ENCODE results near the gene HTR3C. TPM values are rescaled to one million over a fixed set of nuclear protein-coding genes. Genes with fewer than 3 reads are reported as not detected.

Gene HTR3C
- total RNA-seq, 1 experiment from 2014 or later: not detected

GRCh38 chr3:184092199-184092598 is 39.4 kb downstream of the HTR3C start:
- no peak for DNase-seq (ENCODE audit: low read depth)

GRCh38 chr3:184096811-184097383 is 44.0 kb downstream of the HTR3C start, which contains the start of gene HTR3E:
TSS of gene HTR3E (plus strand) at chr3:184097064. CDS start at chr3:184097530, 466 bp downstream.
- DNase-seq (ENCODE audit: low read depth): no peak

- no peak for DNase-seq (ENCODE audit: low read depth)
Observed at GRCh38 chr3:184097556-184097955, 44.7 kb downstream of the HTR3C start.

GRCh38 chr3:184099806-184100686 is 47.2 kb downstream of the HTR3C start:
- no peak for DNase-seq (ENCODE audit: low read depth)

Other genes starting within 250 kb of the HTR3C start
- 1.1 and 2.1 TPM in 2 replicates for gene MAP6D1, start 227.5 kb upstream of the HTR3C start, total RNA-seq (2014; rRNA removed; shearing (Covaris generic))
- 39.9 and 46.2 TPM in 2 replicates for gene PARL, start 168.2 kb upstream of the HTR3C start, total RNA-seq (2014; rRNA removed; shearing (Covaris generic))
- gene ABCC5, start 35.2 kb upstream of the HTR3C start, total RNA-seq (2014; rRNA removed; shearing (Covaris generic)): 7.2 and 10.1 TPM in 2 replicates
- gene HTR3D, start 21.3 kb upstream of the HTR3C start, total RNA-seq (2014; rRNA removed; shearing (Covaris generic)): not detected in 2 replicates
- not detected in 2 replicates for gene HTR3E, start 44.0 kb downstream of the HTR3C start, total RNA-seq (2014; rRNA removed; shearing (Covaris generic))
- gene EIF2B5, start 82.3 kb downstream of the HTR3C start, total RNA-seq (2014; rRNA removed; shearing (Covaris generic)): 42.1 and 52.0 TPM in 2 replicates
- 21.9 and 27.8 TPM in 2 replicates for gene DVL3, start 102.3 kb downstream of the HTR3C start, total RNA-seq (2014; rRNA removed; shearing (Covaris generic))
- 699 and 754 TPM in 2 replicates for gene AP2M1, start 121.8 kb downstream of the HTR3C start, total RNA-seq (2014; rRNA removed; shearing (Covaris generic))
- gene ABCF3, start 133.2 kb downstream of the HTR3C start, total RNA-seq (2014; rRNA removed; shearing (Covaris generic)): 27.2 and 33.4 TPM in 2 replicates
- gene VWA5B2, start 176.5 kb downstream of the HTR3C start, total RNA-seq (2014; rRNA removed; shearing (Covaris generic)): not detected in 2 replicates
- 67.0 and 71.2 TPM in 2 replicates for gene ALG3, start 195.9 kb downstream of the HTR3C start, total RNA-seq (2014; rRNA removed; shearing (Covaris generic))
- 7.3 and 9.6 TPM in 2 replicates for gene EEF1AKMT4, start 196.6 kb downstream of the HTR3C start, total RNA-seq (2014; rRNA removed; shearing (Covaris generic))
- gene CAMK2N2, start 208.5 kb downstream of the HTR3C start, total RNA-seq (2014; rRNA removed; shearing (Covaris generic)): 0.29 and 0.96 TPM in 2 replicates
- gene ECE2, start 223.0 kb downstream of the HTR3C start, total RNA-seq (2014; rRNA removed; shearing (Covaris generic)): not detected in 2 replicates
- 542 and 803 TPM in 2 replicates for gene PSMD2, start 246.2 kb downstream of the HTR3C start, total RNA-seq (2014; rRNA removed; shearing (Covaris generic))